HG03558 (cell line): ENCODE data around the gene TXK.

ENCODE experiments used
- ATAC-seq: cut with Tn5 transposase; IDR thresholded peaks from one replicate; pipeline ENCODE4 v1.9.1; 2021; ENCODE audit warnings: moderate number of reproducible peaks; ENCODE audit not compliant: unreplicated experiment; ENCODE audit errors: extremely low read depth

TXK gene

DNA sequence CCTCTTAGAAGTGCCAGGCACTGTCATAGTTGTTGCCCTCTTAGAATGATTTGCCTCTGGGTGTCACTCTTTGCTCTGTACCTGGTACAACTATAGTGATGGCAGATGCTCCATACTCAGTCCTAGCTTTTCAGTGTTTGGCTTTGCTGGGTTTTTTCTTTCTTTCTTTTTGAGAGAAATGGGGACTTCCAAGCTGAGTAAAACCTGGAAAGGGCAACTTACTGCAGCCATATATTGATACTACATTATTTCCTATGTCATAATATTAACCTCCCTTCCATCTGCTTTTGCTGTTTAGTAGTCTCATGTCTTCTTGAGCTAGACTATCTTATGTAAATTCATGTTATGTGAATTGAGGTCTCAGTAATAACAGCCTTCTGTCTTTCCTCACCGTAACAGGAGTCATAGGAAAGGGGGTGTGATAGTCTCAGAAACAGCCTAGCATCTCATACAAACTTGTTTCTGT lies 68.4 kb downstream of the TXK start:
- peak; percentile 53 for ATAC-seq

DNA sequence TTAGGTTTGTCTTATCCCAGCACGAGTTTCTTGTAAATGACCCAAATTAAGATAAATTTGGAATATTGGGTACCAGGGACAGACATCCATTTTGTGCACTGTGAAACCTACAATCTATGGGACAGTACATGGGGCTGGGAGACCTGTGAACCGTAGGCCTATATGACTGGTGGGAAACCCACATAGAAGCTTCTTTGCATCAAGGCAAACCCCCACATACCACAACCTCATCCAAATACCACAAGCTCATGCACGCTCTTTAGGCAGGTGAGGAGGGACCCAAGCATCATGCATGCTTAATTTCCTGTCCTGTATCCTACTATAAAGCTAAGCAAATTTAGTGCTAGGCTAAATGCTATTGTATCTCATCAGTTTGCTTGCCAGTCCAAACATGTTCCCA lies 69.7 kb downstream of the TXK start:
- no peak for ATAC-seq

DNA sequence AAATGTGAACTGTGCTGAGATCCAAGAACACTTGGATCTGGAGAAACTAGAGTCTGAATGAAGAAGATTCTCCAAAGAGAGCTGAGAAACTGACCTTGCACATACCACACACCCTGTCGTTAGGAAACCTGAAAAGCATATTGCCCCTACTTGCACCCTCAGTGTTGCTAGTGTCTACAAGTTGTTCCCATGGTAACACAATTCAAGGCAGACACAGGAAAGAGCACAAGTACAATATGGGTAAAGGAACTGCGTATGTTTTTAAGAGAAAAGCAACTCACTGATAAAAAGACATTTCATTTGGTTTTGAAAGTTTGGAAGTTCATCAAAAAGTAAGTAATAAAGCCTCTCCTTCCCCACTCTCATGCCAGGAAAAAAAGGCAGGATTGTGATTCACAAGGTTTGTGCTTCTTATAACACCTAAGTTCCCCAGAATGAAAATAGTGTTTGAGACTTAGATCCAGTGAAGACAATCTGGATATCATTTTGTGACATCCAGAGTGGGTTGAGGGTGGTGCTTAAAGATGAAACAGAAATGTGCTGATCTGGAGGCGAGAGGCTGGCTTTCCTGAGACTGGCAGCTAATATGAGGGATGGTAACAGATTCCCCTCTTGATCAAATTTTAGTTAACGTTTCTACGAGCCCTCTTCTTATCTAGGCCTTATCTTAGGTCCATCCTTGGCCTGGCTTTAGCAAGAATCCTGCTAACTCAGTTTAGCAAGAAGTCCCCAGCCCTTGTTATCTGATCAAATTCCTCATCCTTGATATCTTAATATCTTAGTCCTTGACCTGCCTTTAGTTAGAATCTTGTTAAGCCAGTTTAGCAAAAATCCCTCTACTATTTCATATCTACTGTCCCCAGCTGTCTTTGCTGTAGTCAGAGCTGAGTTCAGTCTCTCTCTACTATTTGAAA lies 75.2 kb downstream of the TXK start:
- no peak for ATAC-seq

DNA sequence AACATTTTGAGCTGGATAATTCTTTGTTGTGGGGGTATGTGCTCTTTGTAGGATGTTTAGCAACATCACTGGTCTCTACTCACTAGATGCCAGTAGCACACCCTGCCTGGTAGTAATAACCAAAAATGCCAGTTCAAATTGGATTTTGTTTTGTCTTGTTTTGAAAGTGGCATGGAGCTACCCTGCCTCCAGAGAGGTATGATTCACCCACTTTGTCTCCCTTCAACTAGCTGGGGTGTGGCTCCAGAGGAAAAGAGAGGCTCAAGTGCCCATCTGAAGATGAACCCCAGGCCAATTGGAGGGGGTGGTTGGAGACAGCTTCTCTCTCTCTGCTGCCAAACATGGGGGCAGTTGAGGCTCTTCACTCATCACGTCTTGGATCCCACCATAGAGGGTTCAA lies 83.0 kb downstream of the TXK start:
- ATAC-seq, result no peak

DNA sequence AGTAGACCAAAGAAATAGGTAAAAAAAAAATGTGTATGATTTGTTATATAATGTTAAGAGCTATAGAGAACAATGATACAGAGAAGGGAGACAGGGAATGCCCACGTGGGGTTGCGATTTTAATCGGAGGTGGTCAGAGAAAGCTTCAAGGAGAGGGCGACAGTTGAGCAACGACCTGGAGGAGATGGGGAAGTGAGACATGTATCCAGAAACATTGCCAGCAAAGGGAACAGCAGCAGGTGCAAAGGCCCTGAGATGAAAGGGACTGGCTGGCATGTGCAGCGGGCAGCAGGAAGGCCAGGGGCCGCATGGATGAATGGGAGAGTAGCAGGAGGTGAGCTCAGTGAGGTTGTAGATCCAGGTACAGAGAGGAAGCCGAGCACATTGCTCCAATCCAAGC lies 84.6 kb downstream of the TXK start:
- no peak for ATAC-seq

DNA sequence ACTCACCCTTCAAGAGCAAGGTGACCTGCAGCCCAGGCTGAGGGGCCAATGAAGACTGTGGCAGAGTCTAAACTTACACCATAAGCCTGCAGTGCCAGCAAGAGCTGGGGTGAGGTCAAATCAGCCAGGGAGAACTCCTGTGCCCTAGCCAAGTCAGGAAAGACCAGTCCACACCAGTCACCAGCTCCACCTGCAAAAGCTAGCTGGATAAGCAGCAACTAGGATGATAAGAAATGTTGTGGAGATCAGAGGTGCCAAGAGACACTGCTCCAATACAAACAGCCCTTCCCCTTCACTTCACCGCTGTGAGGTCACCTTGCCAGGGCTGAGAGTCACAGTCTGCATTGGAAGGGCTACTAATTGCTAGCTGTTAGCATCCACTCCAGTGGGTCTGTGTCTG lies 86.2 kb downstream of the TXK start:
- ATAC-seq, result no peak

DNA sequence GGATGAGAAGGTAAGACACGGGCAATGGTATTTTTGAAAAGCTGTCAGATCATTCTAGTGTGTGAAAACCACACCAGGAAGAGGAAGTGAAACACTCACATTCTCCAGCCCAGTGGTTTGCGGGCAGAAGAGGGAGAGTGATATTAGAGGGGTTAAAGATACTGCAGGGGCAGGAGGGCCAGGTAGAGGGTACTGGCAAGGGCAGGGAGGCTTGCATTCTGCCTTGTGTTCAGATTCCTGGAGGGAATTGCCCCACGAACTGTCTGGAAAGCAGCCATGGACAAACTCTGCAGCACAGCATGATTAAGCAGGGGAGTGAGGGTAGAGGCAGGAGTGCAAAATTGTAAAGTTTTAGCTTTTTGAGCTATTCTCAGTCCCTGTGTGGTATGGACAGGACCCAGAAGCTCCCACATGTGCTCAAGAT lies 86.6 kb downstream of the TXK start:
- peak; percentile 97 for ATAC-seq

DNA sequence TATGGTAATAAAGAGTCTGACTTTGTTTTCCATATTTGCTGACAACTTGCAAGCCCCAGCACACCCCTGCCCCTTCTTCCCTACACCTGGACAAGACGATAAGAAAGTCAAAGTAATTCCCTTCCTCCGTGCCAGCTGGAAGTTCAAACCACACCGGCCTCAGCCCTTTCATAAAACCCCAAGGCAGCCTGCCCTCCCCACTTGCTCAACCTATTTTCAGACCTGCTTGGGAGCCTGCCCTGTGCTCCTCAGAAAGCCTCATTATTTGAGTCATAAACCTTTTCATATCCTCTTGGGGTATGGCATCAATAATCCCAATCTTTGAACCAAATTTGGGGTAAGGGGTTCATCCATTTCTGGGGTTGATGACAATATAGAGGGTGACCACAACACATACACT lies 88.0 kb downstream of the TXK start:
- no peak for ATAC-seq

DNA sequence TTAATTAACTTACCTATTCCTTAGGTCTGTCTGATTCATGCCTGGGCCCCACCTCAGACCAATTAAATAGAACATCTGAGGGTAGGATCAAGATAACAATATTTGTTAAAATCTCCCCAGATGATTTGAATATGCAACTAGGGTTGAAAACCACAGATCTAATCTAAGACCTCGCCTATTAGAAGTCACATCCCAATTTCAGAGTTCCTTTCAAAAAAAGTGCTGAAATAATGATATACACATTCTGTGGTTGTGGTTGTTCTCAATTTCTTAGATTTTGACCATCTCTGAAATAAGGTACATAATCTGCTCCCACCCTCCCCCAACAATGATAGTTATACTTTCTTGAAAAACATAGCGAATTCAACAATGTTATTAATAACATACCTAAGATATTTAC lies 89.8 kb downstream of the TXK start:
- ATAC-seq, result no peak

DNA sequence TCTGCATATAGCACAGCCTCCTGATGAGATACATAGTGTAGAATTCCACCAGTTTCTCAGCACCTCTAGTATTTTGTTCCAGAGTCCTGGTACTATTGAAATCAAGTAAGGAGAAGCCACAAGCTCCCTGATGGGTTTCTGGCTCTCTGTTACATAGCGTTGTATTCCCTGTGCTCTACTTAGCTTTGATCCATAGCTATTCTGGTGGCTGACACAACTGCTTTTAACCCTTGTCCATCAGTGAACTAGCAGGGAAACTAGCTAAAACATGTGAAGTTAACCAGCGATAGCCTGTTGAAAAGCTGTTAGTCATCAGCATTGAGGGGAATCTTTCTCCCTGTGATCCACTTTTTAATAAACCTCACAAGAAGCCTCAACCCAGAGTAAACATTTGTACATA lies 90.5 kb downstream of the TXK start:
- no peak for ATAC-seq

DNA sequence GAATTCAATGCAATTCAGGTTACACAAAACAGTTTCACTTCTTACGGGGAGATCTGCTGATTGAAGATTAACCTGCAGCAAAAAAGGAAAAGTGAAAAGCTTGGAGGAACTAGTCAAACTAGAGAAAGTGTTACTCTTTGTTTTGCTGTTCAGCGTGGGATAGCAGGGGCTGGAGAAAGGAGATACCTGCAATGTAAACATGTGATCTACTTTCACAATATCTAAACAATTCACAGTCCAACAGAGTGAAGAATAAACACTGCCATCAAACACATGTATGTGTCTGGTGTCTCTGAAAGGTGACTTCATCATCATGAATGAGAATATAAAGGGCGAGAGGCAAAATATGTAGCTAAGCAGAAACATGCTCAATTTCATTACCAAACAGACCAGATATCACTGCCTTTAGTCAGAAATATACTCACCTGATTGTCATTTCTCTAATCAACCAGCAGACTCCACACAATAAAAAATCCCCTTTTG lies 91.0 kb downstream of the TXK start:
- ATAC-seq, result no peak

DNA sequence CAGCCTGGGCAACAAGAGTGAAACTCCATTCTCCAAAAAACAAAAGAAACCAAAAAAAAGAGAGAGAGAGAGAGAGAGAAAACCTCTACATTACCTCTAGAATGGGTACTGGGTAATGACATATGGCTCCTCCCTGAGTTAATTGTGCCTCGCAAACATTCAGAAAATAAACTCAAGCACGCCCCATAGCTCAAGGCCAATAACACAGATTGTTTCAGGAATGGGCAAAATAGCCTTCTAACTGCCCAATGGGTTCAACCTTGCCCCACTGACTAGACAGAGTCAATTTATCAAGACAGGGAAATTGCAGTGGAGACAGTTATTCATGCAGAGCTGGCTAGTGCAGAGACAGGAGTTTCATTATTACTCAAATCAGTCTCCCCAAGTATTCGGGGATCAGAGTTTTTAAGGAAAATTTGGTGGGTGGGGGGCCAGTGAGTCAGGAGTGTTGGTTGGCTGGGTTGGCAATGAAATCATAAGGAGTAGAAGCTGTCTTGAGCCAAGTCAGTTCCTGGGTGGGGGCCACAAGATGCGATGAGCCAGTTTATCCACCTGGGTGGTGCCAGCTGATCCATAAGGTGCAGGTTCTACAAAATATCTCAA lies 92.4 kb downstream of the TXK start:
- no peak for ATAC-seq

DNA sequence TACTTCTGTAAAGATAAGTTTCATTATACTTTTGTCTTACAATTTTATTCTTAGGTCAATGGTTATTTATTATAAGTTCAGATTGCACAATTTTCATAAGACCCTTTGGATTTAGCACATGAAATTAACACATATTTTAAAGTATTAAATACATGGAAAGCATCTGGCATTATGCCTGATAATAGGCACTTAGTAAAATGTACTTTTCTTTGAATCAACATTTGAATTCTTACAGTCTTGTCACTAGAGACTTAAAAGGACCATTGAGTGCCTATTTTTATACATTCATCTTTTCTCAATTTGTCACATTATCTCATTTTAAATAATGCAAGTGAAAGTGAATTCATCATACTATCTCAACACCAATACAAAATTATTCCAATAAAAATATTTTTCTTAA lies 94.5 kb downstream of the TXK start:
- ATAC-seq, result no peak

DNA sequence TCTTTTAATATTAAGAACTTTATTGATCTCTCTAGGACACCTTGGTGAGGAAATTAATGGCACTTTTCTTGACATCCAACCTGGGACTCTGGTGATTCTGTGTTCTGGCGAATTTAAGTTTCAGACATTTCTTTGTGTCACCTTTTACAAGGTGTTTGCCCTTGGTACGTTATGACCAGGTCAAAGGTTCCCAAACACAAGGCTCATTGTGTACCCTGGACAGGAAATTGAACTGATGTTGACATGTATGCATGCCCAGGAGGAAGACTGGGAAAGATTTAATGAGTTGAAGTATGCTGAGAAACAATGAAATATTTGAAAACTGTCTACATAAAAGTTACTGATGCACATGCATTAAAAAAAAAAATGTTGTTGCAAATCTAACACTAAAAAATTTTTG lies 95.4 kb downstream of the TXK start:
- ATAC-seq, result no peak

DNA sequence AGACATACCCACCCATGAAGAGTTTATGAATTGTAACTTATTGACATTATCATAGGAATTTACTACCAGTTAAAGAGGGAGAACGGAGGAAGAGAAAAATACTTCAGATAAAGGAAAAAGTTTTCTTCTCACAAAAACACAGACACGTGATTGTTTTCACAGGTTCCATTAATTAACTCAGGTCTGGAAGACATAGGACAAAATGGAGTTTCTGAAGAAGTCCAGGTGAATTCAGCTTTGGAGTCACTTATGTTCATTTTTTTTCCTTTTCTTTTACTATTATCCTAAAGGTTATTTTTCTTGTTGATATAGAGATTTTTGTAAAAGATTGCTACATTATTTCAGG lies 97.0 kb downstream of the TXK start:
- ATAC-seq, result no peak

DNA sequence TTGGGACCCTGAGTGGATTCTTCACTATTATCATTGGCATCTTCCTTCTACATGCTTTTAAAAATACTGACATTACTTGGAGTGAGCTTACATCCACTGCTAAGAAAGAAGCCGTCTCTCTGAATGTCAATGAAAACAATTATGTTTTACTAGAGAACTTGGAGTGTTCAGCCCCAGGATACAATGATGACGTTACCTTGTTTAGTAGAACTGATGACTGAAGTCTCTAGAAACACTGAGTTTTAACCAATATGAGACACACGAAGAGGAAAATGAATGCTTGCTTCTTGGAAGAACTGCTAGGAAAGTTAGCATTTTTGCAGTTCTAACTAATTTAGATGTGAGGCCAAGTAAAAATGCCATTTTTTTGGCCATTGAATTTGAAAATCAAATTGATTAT lies 98.1 kb downstream of the TXK start:
- ATAC-seq, result no peak

DNA sequence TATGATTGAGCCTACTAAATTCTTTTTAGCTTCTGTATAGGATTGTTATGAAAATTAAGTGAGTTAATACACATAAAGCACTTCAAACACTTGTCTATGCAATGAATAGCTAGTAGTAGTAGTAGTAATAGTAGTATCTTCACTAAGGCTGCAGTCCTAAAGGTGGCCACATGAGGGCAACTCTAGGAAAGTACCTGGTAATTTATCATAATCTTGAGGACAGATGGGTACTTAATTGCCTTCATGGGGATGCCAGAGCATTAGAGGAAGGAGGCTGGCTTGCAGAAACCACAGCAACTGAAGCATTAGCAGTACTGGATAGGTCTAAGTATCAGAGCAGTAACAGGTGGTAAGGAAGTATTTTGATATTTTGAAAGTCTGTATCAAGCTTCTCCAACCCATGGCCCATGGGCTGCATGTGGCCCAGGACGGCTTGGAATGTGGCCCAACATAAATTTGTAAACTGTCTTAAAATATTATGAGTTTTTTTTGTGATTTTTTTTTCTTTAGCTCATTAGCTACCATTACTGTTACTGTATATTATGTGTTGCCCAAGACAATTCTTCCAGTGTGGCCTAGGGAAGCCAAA lies 100.1 kb downstream of the TXK start:
- ATAC-seq, result no peak

DNA sequence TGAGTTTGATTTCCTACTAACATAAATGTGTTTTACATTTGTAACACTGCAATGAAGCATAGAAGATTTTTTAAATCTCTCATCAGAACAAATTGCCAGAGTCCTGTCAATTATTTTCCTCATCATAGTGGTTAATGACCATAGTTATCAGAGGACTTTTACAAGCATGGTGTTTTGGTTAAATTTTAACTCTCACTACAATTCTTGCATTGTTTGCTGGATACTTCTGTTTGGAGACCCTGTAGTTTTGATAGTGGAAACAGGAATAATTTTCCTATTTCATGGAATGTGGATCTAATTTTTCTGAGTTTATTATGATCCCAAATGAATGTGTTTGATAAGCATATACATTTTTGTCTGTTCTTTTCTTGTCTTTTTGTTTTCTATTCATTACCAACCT lies 100.6 kb downstream of the TXK start:
- no peak for ATAC-seq

DNA sequence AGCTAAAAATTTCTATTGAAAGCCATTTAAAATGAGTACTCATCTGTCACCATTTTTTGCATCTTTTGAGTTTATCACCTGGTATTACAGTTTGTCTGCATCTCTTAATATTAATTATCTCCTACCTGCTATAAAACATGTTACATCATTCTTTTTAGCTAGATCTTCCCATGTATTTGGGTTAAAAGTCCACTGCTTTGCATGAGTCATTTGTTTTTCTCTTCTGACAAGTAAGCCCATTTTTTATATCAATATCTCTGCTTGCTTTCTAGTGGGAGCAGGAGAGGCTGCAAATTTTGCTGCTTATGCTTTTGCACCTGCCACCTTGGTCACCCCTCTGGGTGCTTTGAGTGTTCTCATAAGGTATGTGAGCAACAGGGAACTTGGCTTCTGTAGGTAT lies 101.3 kb downstream of the TXK start:
- no peak for ATAC-seq

DNA sequence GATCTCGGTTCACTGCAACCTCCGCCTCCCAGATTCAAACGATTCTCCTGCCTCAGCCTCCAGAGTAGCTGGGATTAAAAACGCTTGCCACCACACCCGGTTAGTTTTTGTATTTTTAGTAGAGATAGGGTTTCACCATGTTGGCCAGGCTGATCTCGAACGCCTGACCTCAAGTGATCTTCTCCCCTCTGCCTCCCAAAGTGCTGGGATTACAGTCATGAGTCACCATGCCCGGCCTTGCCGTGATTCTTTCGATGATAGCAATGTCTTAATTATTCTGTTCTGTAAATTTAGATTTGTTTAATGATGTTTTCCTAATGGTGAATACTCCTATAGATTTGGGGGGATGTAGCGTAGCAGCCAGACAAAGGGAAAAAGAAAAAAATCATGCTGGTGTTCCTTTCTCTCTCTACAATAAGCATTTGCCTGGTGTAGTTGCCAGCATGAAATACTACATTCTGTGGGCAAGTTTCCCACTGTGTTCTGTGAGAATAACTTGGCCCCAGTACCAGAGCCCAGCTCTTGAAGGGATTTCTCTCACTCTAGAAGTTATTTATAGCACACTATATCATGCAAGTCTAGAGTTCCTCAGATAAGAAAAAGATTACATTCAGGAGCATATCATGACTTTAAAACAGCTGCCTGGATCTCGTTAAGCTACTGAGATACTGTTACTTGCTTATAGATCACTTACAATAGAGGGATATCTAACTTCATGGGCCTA lies 102.1 kb downstream of the TXK start:
- ATAC-seq, result no peak

DNA sequence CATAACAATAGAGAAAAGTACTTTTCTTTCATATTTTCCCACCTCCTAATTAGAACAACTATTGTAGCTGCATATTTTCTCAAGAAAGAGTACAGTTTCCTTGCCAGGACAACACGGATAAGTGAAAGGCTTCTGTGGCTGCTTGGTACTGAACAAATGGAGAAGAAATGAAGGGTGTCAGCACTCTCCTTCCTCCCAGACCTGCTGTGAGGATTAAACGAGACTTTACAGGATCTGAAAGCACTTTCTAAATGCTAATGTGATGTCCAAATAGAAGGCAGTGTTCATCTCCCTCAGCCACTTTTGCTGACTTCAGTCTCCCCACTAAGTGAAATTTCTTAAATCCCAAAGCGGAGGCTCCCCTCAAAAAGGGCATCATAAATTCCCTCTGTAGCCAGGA lies 103.6 kb downstream of the TXK start:
- ATAC-seq, result no peak
